Measurements from ENCODE around the gene GRID2. TPM values are rescaled to one million over a fixed set of nuclear protein-coding genes. Genes with fewer than 3 reads are reported as not detected.

Gene GRID2
- total and polyA plus RNA-seq, 4 donors, result under 0.01 to 0.02 TPM; not detected in 2

GRCh38 chr4:93759506-93759905 is 1455.7 kb downstream of the GRID2 start:
- Histone ChIP-seq H3K9ac (ENCODE audit: low read depth in 1 of 2, low read length in 2 of 2) (no peak overlapping the region), H3K36me3 (ENCODE audit: control insufficient read depth in 4 of 4, insufficient read depth in 3 of 4, low read depth in 1 of 4, low read length in 3 of 4) (no peaks in the 10 kb centered on the region), H3K4me3 (ENCODE audit: low read depth in 1 of 3, low read length in 3 of 3) (no peak overlapping the region), H3K27me3 (ENCODE audit: control insufficient read depth in 4 of 4, insufficient read depth in 4 of 4, low read length in 3 of 4) (peaks cover 0 to 11% (median 0%) of the 10 kb centered on the region in 4 donors), H3K27ac (ENCODE audit: low read depth in 1 of 2, low read length in 2 of 2) (no peak overlapping the region), H3K9me3 (ENCODE audit: control insufficient read depth in 4 of 4, low read length in 3 of 4) (no peaks in the 10 kb centered on the region), H3K4me1 (ENCODE audit: control insufficient read depth in 4 of 4, insufficient read depth in 4 of 4, low read length in 3 of 4) (no peaks in the 10 kb centered on the region)
- TF ChIP-seq, protein P1, sequence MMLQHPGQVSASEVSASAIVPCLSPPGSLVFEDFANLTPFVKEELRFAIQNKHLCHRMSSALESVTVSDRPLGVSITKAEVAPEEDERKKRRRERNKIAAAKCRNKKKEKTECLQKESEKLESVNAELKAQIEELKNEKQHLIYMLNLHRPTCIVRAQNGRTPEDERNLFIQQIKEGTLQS (IDR thresholded peaks at IDR 0.05), result no peak
- TF ChIP-seq, protein P2, sequence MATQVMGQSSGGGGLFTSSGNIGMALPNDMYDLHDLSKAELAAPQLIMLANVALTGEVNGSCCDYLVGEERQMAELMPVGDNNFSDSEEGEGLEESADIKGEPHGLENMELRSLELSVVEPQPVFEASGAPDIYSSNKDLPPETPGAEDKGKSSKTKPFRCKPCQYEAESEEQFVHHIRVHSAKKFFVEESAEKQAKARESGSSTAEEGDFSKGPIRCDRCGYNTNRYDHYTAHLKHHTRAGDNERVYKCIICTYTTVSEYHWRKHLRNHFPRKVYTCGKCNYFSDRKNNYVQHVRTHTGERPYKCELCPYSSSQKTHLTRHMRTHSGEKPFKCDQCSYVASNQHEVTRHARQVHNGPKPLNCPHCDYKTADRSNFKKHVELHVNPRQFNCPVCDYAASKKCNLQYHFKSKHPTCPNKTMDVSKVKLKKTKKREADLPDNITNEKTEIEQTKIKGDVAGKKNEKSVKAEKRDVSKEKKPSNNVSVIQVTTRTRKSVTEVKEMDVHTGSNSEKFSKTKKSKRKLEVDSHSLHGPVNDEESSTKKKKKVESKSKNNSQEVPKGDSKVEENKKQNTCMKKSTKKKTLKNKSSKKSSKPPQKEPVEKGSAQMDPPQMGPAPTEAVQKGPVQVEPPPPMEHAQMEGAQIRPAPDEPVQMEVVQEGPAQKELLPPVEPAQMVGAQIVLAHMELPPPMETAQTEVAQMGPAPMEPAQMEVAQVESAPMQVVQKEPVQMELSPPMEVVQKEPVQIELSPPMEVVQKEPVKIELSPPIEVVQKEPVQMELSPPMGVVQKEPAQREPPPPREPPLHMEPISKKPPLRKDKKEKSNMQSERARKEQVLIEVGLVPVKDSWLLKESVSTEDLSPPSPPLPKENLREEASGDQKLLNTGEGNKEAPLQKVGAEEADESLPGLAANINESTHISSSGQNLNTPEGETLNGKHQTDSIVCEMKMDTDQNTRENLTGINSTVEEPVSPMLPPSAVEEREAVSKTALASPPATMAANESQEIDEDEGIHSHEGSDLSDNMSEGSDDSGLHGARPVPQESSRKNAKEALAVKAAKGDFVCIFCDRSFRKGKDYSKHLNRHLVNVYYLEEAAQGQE (IDR thresholded peaks at IDR 0.05), result no peak
- no peak for TF ChIP-seq MAX (IDR thresholded peaks at IDR 0.05)
- no peak for TF ChIP-seq HNF4A (conservative IDR thresholded peaks at IDR 0.05)
- WGBS, result 46% methylated on average over 2 of the region's 2 CpGs
- DNase-seq (ENCODE audit: low spot score), result no peak

GRCh38 chr4:93760284-93760683 is 1456.5 kb downstream of the GRID2 start:
- WGBS, result 90% methylated on average over 2 of the region's 2 CpGs
- Histone ChIP-seq H3K27ac (ENCODE audit: low read depth in 1 of 2, low read length in 2 of 2) (no peak overlapping the region), H3K27me3 (ENCODE audit: control insufficient read depth in 4 of 4, insufficient read depth in 4 of 4, low read length in 3 of 4) (peaks cover 0 to 11% (median 0%) of the 10 kb centered on the region in 4 donors), H3K4me3 (ENCODE audit: low read depth in 1 of 3, low read length in 3 of 3) (no peak overlapping the region), H3K9me3 (ENCODE audit: control insufficient read depth in 4 of 4, low read length in 3 of 4) (no peaks in the 10 kb centered on the region), H3K9ac (ENCODE audit: low read depth in 1 of 2, low read length in 2 of 2) (no peak overlapping the region), H3K4me1 (ENCODE audit: control insufficient read depth in 4 of 4, insufficient read depth in 4 of 4, low read length in 3 of 4) (no peaks in the 10 kb centered on the region), H3K36me3 (ENCODE audit: control insufficient read depth in 4 of 4, insufficient read depth in 3 of 4, low read depth in 1 of 4, low read length in 3 of 4) (no peaks in the 10 kb centered on the region)
- DNase-seq (ENCODE audit: low spot score), result no peak
- TF ChIP-seq, protein P2 (IDR thresholded peaks at IDR 0.05), result no peak
- TF ChIP-seq FOXA2 (IDR thresholded peaks at IDR 0.05) (no peak), GABPA (IDR thresholded peaks at IDR 0.05 in 1 of 2, conservative IDR thresholded peaks at IDR 0.05 in 1 of 2) (no peak), NR2F2 (IDR thresholded peaks at IDR 0.05) (no peak), TAF1 (conservative IDR thresholded peaks at IDR 0.05) (no peak), HNF4A (conservative IDR thresholded peaks at IDR 0.05) (no peak), YY1 (IDR thresholded peaks at IDR 0.05) (no peak)
- TF ChIP-seq, protein P3, sequence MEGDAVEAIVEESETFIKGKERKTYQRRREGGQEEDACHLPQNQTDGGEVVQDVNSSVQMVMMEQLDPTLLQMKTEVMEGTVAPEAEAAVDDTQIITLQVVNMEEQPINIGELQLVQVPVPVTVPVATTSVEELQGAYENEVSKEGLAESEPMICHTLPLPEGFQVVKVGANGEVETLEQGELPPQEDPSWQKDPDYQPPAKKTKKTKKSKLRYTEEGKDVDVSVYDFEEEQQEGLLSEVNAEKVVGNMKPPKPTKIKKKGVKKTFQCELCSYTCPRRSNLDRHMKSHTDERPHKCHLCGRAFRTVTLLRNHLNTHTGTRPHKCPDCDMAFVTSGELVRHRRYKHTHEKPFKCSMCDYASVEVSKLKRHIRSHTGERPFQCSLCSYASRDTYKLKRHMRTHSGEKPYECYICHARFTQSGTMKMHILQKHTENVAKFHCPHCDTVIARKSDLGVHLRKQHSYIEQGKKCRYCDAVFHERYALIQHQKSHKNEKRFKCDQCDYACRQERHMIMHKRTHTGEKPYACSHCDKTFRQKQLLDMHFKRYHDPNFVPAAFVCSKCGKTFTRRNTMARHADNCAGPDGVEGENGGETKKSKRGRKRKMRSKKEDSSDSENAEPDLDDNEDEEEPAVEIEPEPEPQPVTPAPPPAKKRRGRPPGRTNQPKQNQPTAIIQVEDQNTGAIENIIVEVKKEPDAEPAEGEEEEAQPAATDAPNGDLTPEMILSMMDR (IDR thresholded peaks at IDR 0.05; ENCODE audit: low read depth, low read length, missing input control), result no peak

Measured in liver (tissue), 9 donors.